Measurements from ENCODE around the gene NINJ1. TPM values are rescaled to one million over a fixed set of nuclear protein-coding genes. Genes with fewer than 3 reads are reported as not detected.

Gene NINJ1
- total RNA-seq, 1 experiment from 2014 or later = 26.7 TPM

- intact Hi-C loops (cut with micrococcal nuclease; ENCODE audit: unreplicated experiment) (no loop called here), in situ Hi-C loops (cut with HindIII; ENCODE audit: low pct_unique_long_range_greater_than_20kb, low sequenced_read_pairs) (no loop called here)
- ATAC-seq = peak; percentile 39
- POLR2A ChIA-PET = interaction anchor here (0.6 kb wide), 1 partner anchor 11 kb away, joined by 4 read pairs; no protein-coding TSS in a partner anchor
- no peak for DNase-seq (ENCODE audit: low read depth, low spot score)
- CTCF ChIA-PET = no interaction called here
- Histone ChIP-seq H3K36me3 (ENCODE audit: control insufficient read depth, insufficient read depth, low read length) (no peaks in the 10 kb centered on the region; the same call in 1 of the 2 replicates), H3K9me3 (ENCODE audit: control insufficient read depth, insufficient read depth, low read depth, low read length) (no peaks in the 10 kb centered on the region), H3K4me3 (ENCODE audit: low read depth in 2 of 2, low read length in 2 of 2) (peak overlapping the region; percentile 62 to 69), H3K27me3 (ENCODE audit: control insufficient read depth, insufficient read depth, low read length) (no peaks in the 10 kb centered on the region), H3K4me1 (ENCODE audit: control insufficient read depth, insufficient read depth, low read length) (peaks cover 21% of the 10 kb centered on the region), H3K27ac (ENCODE audit: low read length) (peak overlapping the region; percentile 66)
- BruUV-seq (replicated peaks) = no TSS peak
- TF ChIP-seq SIN3A (IDR thresholded peaks at IDR 0.05; ENCODE audit: borderline replicate concordance, insufficient read depth, low read depth, low read length) (no peak), POLR2AphosphoS5 (IDR thresholded peaks at IDR 0.05; ENCODE audit: low read depth, low read length) (no peak), REST (IDR thresholded peaks at IDR 0.05; ENCODE audit: insufficient read depth in 1 of 2, low read depth in 2 of 2, low read length in 1 of 2) (no peak), CTCF (IDR thresholded peaks at IDR 0.05) (no peak), TCF7L2 (IDR thresholded peaks at IDR 0.05; ENCODE audit: low read depth, low read length) (no peak)
These were observed 403 bp downstream of the NINJ1 start for GRCh38 chr9:93133681-93134014.

- ChIA-PET POLR2A (interaction anchor here (0.6 kb wide), 1 partner anchor 12 kb away, joined by 4 read pairs; no protein-coding TSS in a partner anchor), CTCF (no interaction called here)
- no TSS peak for BruUV-seq (replicated peaks)
- H3K27me3 ChIP-seq (ENCODE audit: control insufficient read depth, insufficient read depth, low read length) = no peaks in the 10 kb centered on the region
- no peaks in the 10 kb centered on the region; the same call in 1 of the 2 replicates for H3K36me3 ChIP-seq (ENCODE audit: control insufficient read depth, insufficient read depth, low read length)
- H3K27ac ChIP-seq (ENCODE audit: low read length) = peak overlapping the region; percentile 66
- peaks cover 21% of the 10 kb centered on the region for H3K4me1 ChIP-seq (ENCODE audit: control insufficient read depth, insufficient read depth, low read length)
- DNase-seq (ENCODE audit: low read depth, low spot score) (no peak), ATAC-seq (peak; percentile 33)
- TF ChIP-seq REST (IDR thresholded peaks at IDR 0.05; ENCODE audit: insufficient read depth in 1 of 2, low read depth in 2 of 2, low read length in 1 of 2) (no peak), CTCF (IDR thresholded peaks at IDR 0.05) (no peak), TCF7L2 (IDR thresholded peaks at IDR 0.05; ENCODE audit: low read depth, low read length) (no peak), SIN3A (IDR thresholded peaks at IDR 0.05; ENCODE audit: borderline replicate concordance, insufficient read depth, low read depth, low read length) (no peak), POLR2AphosphoS5 (IDR thresholded peaks at IDR 0.05; ENCODE audit: low read depth, low read length) (no peak)
- H3K4me3 ChIP-seq (ENCODE audit: low read depth in 2 of 2, low read length in 2 of 2) = peak overlapping the region; percentile 62 to 69
- in situ Hi-C loops (cut with HindIII; ENCODE audit: low pct_unique_long_range_greater_than_20kb, low sequenced_read_pairs) = no loop called here
- intact Hi-C loops (cut with micrococcal nuclease; ENCODE audit: unreplicated experiment) = no loop called here
- no peaks in the 10 kb centered on the region for H3K9me3 ChIP-seq (ENCODE audit: control insufficient read depth, insufficient read depth, low read depth, low read length)
These were observed 938 bp downstream of the NINJ1 start for GRCh38 chr9:93132946-93133680.
